H1 (cell line): ENCODE measurements around the gene SMIM13. TPM values are rescaled to one million over a fixed set of nuclear protein-coding genes. Genes with fewer than 3 reads are reported as not detected.

Experiments used
- CTCF ChIA-PET: fragments of 300-600 bp; sonication (Branson Sonifier 250); formaldehyde crosslinking; loops from one replicate; lab custom pipeline; 2021; ENCODE audit not compliant: partially characterized antibody; lab: Charles Lee
- POLR2A ChIA-PET: fragments of 300-600 bp; sonication (Branson Sonifier 250); formaldehyde crosslinking; loops from one replicate; lab custom pipeline; 2021; ENCODE audit warnings: inconsistent platforms; ENCODE audit not compliant: partially characterized antibody; lab: Charles Lee
- DNase-seq, 2 experiments: peaks; one replicate each; pipeline versions ENCODE4 v3.0.0 to v3.0.0-alpha.2; 2010 to 2022; ENCODE audit warnings: low spot score in 2 of 2, low read depth in 1 of 2, mixed read lengths in 1 of 2
- FAIRE-seq: peaks from 2 replicates; lab custom pipeline; 2011; peaks lifted over from hg19 to GRCh38; lab: Jason Lieb, UNC
- H2AFZ ChIP-seq: 2 replicates; pipeline ENCODE4 v1.8.1; 2012; ENCODE audit warnings: low read length, inconsistent platforms
- H2AK5ac ChIP-seq: 2 replicates; pipeline ENCODE4 v1.6.1; 2013; ENCODE audit warnings: low read depth, low read length
- H2BK120ac ChIP-seq: replicated peaks from 2 replicates; pipeline ENCODE3; 2013; ENCODE audit warnings: low read depth, low read length, inconsistent platforms
- H2BK12ac ChIP-seq: 2 replicates; pipeline ENCODE4 v1.6.1; 2013; ENCODE audit warnings: low read depth, low read length
- H2BK15ac ChIP-seq: 2 replicates; pipeline ENCODE4 v1.6.1; 2013; ENCODE audit warnings: low read length
- H2BK20ac ChIP-seq: 2 replicates; pipeline ENCODE4 v1.6.1; 2013; ENCODE audit warnings: low read length
- H2BK5ac ChIP-seq: 2 replicates; pipeline ENCODE4 v1.6.1; 2013; ENCODE audit warnings: low read depth, low read length
- H3K14ac ChIP-seq: 2 replicates; pipeline ENCODE4 v1.6.1; 2013; ENCODE audit warnings: inconsistent platforms; ENCODE audit not compliant: insufficient read length
- H3K18ac ChIP-seq: 2 replicates; pipeline ENCODE4 v1.6.1; 2013; ENCODE audit warnings: low read length; ENCODE audit errors: extremely low read depth
- H3K23ac ChIP-seq: 2 replicates; pipeline ENCODE4 v1.6.1; 2013; ENCODE audit warnings: inconsistent platforms; ENCODE audit not compliant: insufficient read length
- H3K23me2 ChIP-seq: 2 replicates; pipeline ENCODE4 v1.6.1; 2013; ENCODE audit warnings: low read depth, low read length
- H3K27ac ChIP-seq: 2 replicates; pipeline ENCODE4 v1.6.1; 2011; ENCODE audit warnings: low read depth, low read length, inconsistent platforms
- H3K27me3 ChIP-seq, 4 experiments: replicated peaks in 1 of 4; 1 replicate in 1 of 4; 2 replicates in 3 of 4; pipeline versions ENCODE4 v1.6.1 to v1.8.1; 2011 to 2013; ENCODE audit warnings: low read length in 3 of 4, mild to moderate bottlenecking in 3 of 4, inconsistent platforms in 2 of 4, mixed read lengths in 2 of 4, moderate library complexity in 1 of 4; ENCODE audit not compliant: control insufficient read depth in 3 of 4, insufficient read depth in 3 of 4; ENCODE audit errors: extremely low read depth in 1 of 4
- H3K36me3 ChIP-seq, 4 experiments: 2 replicates each; pipeline versions ENCODE4 v1.6.1 to v1.8.1; 2011 to 2013; ENCODE audit warnings: mild to moderate bottlenecking in 4 of 4, low read length in 3 of 4, moderate library complexity in 2 of 4, control low read depth in 1 of 4, inconsistent platforms in 1 of 4; ENCODE audit not compliant: insufficient read depth in 4 of 4, control insufficient read depth in 2 of 4
- H3K4ac ChIP-seq: replicated peaks from 2 replicates; pipeline ENCODE3; 2013; ENCODE audit warnings: low read length, low read depth, mixed read lengths, inconsistent platforms; ENCODE audit not compliant: insufficient read length
- H3K4me1 ChIP-seq, 4 experiments: replicated peaks in 1 of 4; 1 replicate in 1 of 4; 2 replicates in 3 of 4; pipeline versions ENCODE4 v1.6.1 to v1.8.1; 2011 to 2013; ENCODE audit warnings: low read length in 3 of 4, inconsistent platforms in 2 of 4, mixed read lengths in 1 of 4; ENCODE audit not compliant: insufficient read depth in 4 of 4, control insufficient read depth in 3 of 4
- H3K4me2 ChIP-seq, 2 experiments: 2 replicates each; pipeline versions ENCODE4 v1.6.1 to v1.8.1; 2011 to 2013; ENCODE audit warnings: low read depth in 2 of 2, low read length in 2 of 2, control low read depth in 1 of 2, inconsistent platforms in 1 of 2, mild to moderate bottlenecking in 1 of 2; ENCODE audit not compliant: insufficient read depth in 1 of 2
- H3K4me3 ChIP-seq, 4 experiments: fragments of 200-600, 300-600 bp in 1 of 4; sonication (generic), shearing (Covaris generic), sonication (Bioruptor Twin) in 1 of 4; 2 replicates each; pipeline versions ENCODE4 v1.5.1 to v1.8.1; 2011 to 2016; ENCODE audit warnings: low read length in 4 of 4, low read depth in 3 of 4, control low read depth in 2 of 4, inconsistent platforms in 2 of 4, mild to moderate bottlenecking in 2 of 4, mixed read lengths in 1 of 4, moderate library complexity in 1 of 4; ENCODE audit not compliant: insufficient read depth in 2 of 4; ENCODE audit errors: extremely low read depth in 1 of 4
- H3K56ac ChIP-seq: replicated peaks from 2 replicates; pipeline ENCODE3; 2013; ENCODE audit warnings: low read depth, mild to moderate bottlenecking, mixed read lengths, low read length, inconsistent platforms; ENCODE audit not compliant: insufficient read length
- H3K79me1 ChIP-seq: 2 replicates; pipeline ENCODE4 v1.6.1; 2013; ENCODE audit warnings: low read depth, low read length, control low read depth
- H3K79me2 ChIP-seq, 2 experiments: 2 replicates each; pipeline versions ENCODE4 v1.6.1 to v1.8.1; 2012 to 2013; ENCODE audit warnings: low read length in 2 of 2, mild to moderate bottlenecking in 2 of 2, inconsistent platforms in 1 of 2; ENCODE audit not compliant: insufficient read depth in 2 of 2, control insufficient read depth in 1 of 2
- H3K9ac ChIP-seq, 4 experiments: replicated peaks in 1 of 4; 1 replicate in 1 of 4; 2 replicates in 3 of 4; pipeline versions ENCODE4 v1.6.1 to v1.8.1; 2011 to 2013; ENCODE audit warnings: low read depth in 3 of 4, low read length in 3 of 4, control low read depth in 2 of 4, mild to moderate bottlenecking in 2 of 4, moderate library complexity in 2 of 4, inconsistent platforms in 1 of 4; ENCODE audit errors: extremely low read depth in 1 of 4
- H3K9me3 ChIP-seq, 2 experiments: 2 replicates each; pipeline versions ENCODE4 v1.6.1 to v1.8.1; 2012 to 2013; ENCODE audit warnings: mild to moderate bottlenecking in 2 of 2, moderate library complexity in 2 of 2, control low read depth in 1 of 2, inconsistent platforms in 1 of 2, low read depth in 1 of 2, low read length in 1 of 2, mixed read lengths in 1 of 2; ENCODE audit not compliant: insufficient read depth in 2 of 2
- H4K20me1 ChIP-seq, 2 experiments: replicated peaks in 1 of 2; 2 replicates each; pipeline versions ENCODE3 to v1.8.1; 2011 to 2013; ENCODE audit warnings: inconsistent platforms in 2 of 2, low read length in 2 of 2, mild to moderate bottlenecking in 1 of 2; ENCODE audit not compliant: insufficient read depth in 2 of 2, control insufficient read depth in 1 of 2
- H4K5ac ChIP-seq: 2 replicates; pipeline ENCODE4 v1.6.1; 2013; ENCODE audit warnings: low read length, low read depth, mixed read lengths, inconsistent platforms; ENCODE audit not compliant: insufficient read length
- H4K8ac ChIP-seq: 2 replicates; pipeline ENCODE4 v1.8.0; 2013; ENCODE audit warnings: mild to moderate bottlenecking, moderate library complexity, low read length, inconsistent platforms; ENCODE audit not compliant: insufficient read depth; ENCODE audit errors: extremely low read depth
- H4K91ac ChIP-seq: replicated peaks from 2 replicates; pipeline ENCODE3; 2013; ENCODE audit warnings: low read length, mixed read lengths, inconsistent platforms; ENCODE audit not compliant: insufficient read length
- ASH2L ChIP-seq: fragments of 200-600, 300-600 bp; sonication (generic); IDR thresholded peaks from one replicate; pipeline ENCODE4 v1.7.1; 2017; ENCODE audit warnings: low read length
- BACH1 ChIP-seq: IDR thresholded peaks from 2 replicates; pipeline ENCODE4 v1.6.1; 2012; ENCODE audit warnings: low read length, improper control_type of control experiment
- RAD21 ChIP-seq, 2 experiments: IDR thresholded peaks in 1 of 2; conservative IDR thresholded peaks in 1 of 2; 2 replicates each; pipeline ENCODE4 v1.6.1; 2011; ENCODE audit warnings: low read depth in 2 of 2, low read length in 2 of 2, improper control_type of control experiment in 1 of 2, inconsistent platforms in 1 of 2, mild to moderate bottlenecking in 1 of 2, moderate library complexity in 1 of 2
- RFX5 ChIP-seq: IDR thresholded peaks from 2 replicates; pipeline ENCODE4 v1.6.1; 2011; ENCODE audit warnings: low read depth, low read length, improper control_type of control experiment, borderline replicate concordance
- WGBS, 2 experiments: shearing (Covaris generic) in 1 of 2; methylation state at CpG; one replicate each; pipeline versions ENCODE4 v1.1.6 to v1.1.7; 2013 to 2015; ENCODE audit warnings: low lambda C conversion rate in 2 of 2, mixed read lengths in 2 of 2, inconsistent platforms in 1 of 2, low coverage in 1 of 2, missing lambda C conversion rate in 1 of 2; ENCODE audit not compliant: insufficient replicate concordance in 2 of 2, insufficient coverage in 1 of 2, insufficient read length in 1 of 2; ENCODE audit errors: extremely low coverage in 1 of 2, missing lambda C conversion rate in 1 of 2; 5-methylcytosine and 5-hydroxymethylcytosine counted together
- polyA plus RNA-seq, 7 experiments: library from polyadenylated mRNA; depleted of rRNA in 3 of 7; stranded (reverse) in 5 of 7; unstranded in 2 of 7; fragments of >200 nt in 5 of 7; fragments of 200-250 nt in 2 of 7; gene quantifications; 1 replicate in 5 of 7; 2 replicates in 1 of 7; 4 replicates in 1 of 7; pipeline versions ENCODE4 v1.2.1 to v1.2.3, GENCODE V29; 2011 to 2013; ENCODE audit warnings: missing spikeins in 2 of 7, mixed read lengths in 2 of 7
- total RNA-seq: library from RNA; stranded (reverse); fragmentation: NEBNext Ultra II Directional; extraction: Animal tissue kit (Norgen Biotek cat#: 25700); gene quantifications from 2 replicates; pipeline ENCODE4 v1.2.1, GENCODE V29; 2021

SMIM13 gene
- total and polyA plus RNA-seq, 2 of the 8 experiments (the other 6 are each of a cell fraction or from before 2014, with no cell fraction given) = 1.7 to 10.6 TPM

DNA sequence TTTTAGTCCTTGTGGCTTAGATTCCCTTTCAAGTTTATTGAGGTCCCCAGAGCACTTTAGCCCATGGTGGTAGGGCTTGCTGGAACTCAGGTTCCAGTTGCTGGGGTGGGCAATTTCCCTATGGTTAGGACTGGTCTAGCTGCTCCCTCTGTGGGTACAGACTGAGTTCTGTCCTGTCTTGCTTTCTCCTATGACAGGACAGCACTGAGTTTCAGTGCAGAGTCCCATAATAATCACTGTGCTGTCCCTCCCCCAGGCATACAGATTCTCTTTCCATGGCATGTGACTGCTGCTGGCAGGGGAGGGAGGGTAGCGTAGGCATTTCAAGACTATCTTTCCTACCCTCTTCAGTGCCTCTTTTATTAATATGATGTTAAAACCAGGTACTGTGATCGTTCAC lies 35.0 kb downstream of the SMIM13 start:
- Histone ChIP-seq H3K56ac (no peak overlapping the region), H4K8ac (no peak overlapping the region), H3K4ac (no peak overlapping the region), H3K23me2 (no peaks in the 10 kb centered on the region), H2BK12ac (no peak overlapping the region), H3K14ac (no peak overlapping the region), H3K79me1 (peaks cover 5% of the 10 kb centered on the region), H3K9ac (no peak overlapping the region), H3K27me3 (no peaks in the 10 kb centered on the region), H2BK120ac (no peak overlapping the region), H2AK5ac (no peak overlapping the region), H3K4me1 (peaks cover 0 to 9% (median 3%) of the 10 kb centered on the region in 4 experiments; a peak in 4 of 7 replicates), H3K23ac (no peak overlapping the region), H2BK15ac (no peak overlapping the region), H2BK5ac (no peak overlapping the region), H3K36me3 (no peaks in the 10 kb centered on the region), H3K9me3 (no peaks in the 10 kb centered on the region), H3K4me2 (no peak overlapping the region), H3K18ac (no peak overlapping the region), H3K27ac (no peak overlapping the region), H2BK20ac (no peak overlapping the region), H4K91ac (no peak overlapping the region), H4K20me1 (peaks cover 2 to 8% of the 10 kb centered on the region in 2 experiments), H4K5ac (no peak overlapping the region), H3K4me3 (no peak overlapping the region), H2AFZ (no peak overlapping the region), H3K79me2 (peaks cover 0 to 27% of the 10 kb centered on the region in 2 experiments; a peak in 2 of 4 replicates)
- peak in 1 of 2 experiments; percentile 39 for DNase-seq
- POLR2A ChIA-PET = no interaction called here
- WGBS, 2 experiments = 93% methylated on average over 2 of the region's 2 CpGs; no CpG with 5 or more reads in 1 of the 2 experiments
- CTCF ChIA-PET = interaction anchor here (0.9 to 2.9 kb wide), 4 partner anchors 8 to 60 kb away, joined by 3 to 13 read pairs (median 4); no protein-coding TSS in a partner anchor
- FAIRE-seq = no peak
- no peak for TF ChIP-seq ASH2L
- TF ChIP-seq RAD21 (IDR thresholded peaks at IDR 0.05 in 1 of 2, conservative IDR thresholded peaks at IDR 0.05 in 1 of 2; ENCODE audit: low read depth in 2 of 2, low read length in 2 of 2) = peak in 1 of 2 experiments; percentile 16; a peak in 1 of 4 replicates
- no peak for TF ChIP-seq RFX5
- no peak for TF ChIP-seq BACH1
